GM18909 (cell line): Measurements from ENCODE around the gene FARP2.
"Not testable (repeated sequence)": the region's sequence is repeated elsewhere in the genome, so short reads cannot be mapped to it uniquely, and the experiment has no call there.

Experiments
- ATAC-seq: cut with Tn5 transposase; IDR thresholded peaks from one replicate; pipeline ENCODE4 v1.9.1; 2021; ENCODE audit warnings: mild to moderate bottlenecking; ENCODE audit not compliant: unreplicated experiment, poor library complexity

Gene FARP2

DNA sequence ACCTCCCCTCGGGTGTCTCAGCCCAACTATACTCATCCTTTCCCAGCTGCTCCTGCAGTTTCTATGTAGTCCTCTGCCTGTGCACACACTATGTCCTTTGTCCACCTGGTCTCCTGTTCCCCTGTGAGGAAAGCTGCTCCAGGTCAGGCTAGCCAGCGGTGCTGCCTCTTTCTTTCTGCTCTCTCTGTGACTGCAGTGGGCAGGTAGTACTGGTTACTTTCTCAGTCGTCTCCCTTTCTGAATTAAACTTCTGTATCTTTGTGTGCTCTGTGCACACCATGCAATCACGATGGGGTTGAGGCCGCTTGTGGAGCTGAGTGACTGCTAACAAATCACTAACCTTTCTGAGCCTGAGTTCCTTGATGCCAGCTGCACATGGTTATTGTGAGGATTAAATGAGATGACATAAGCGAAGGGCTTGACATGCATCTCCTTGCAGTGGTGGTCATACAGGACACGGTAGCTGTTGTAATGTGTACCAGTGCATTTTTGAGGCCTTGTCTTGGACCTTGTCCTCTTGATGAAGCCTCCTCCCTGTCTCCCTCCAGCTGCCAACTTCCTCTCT is 3.5 kb downstream of the FARP2 start:
- no peak for ATAC-seq

DNA sequence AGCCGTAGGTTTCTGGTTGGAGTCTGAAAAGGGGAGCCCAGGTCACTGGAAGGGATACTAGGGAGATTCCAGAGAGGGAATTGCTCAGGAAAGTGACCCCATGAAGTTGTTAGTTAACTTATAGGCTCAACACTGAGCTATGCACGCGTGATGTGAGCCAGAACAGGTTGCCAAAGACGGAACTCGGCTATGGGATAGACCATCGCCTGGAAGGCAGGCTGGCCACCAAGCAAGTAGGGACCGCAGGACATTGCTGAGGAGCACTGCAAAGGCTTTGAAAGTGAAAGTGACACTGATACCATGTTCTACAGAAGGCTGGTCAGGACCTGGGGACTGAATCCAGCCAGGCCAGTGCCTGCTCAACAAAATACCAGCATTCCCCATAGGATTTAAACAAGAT is 7.3 kb downstream of the FARP2 start:
- ATAC-seq: no peak

DNA sequence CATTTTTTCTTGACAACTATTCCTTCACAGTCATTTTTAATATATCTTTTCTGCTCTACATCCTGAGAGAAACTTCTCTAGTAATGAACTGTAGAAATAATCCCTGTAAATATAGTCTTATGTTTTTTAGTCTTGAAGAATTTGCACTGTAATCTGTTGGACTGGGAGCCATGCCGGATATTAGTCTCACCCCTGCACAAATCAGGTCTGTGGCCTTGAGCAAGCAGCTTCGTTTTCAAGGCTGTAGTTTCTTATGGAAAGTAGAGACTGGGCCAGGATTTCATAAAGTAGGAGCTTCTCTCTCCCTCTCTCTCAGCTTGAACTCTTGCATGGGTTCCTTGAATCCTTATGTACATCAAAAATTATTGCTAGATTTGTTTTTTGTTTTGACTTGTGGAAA is 8.7 kb downstream of the FARP2 start:
- no peak for ATAC-seq

DNA sequence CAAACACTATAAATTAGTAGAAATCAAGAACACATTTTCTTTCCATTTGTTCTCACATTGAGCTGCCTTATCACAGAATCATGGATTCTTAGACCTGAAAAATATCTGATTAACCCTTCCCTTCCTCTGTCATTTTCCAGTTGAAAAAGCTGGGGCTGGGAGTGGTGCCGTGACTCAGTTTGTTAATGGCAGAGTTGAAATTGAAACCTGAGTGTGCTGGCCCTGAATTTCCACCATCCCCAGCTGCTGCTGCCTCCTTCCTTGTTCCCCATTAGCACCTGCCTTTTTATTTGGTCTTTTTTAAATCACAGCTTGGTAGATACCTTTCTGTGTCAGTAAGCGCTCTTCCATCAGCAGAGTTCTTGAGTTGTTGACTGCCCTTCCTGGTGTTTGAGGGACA is 10.6 kb downstream of the FARP2 start:
- no peak for ATAC-seq

DNA sequence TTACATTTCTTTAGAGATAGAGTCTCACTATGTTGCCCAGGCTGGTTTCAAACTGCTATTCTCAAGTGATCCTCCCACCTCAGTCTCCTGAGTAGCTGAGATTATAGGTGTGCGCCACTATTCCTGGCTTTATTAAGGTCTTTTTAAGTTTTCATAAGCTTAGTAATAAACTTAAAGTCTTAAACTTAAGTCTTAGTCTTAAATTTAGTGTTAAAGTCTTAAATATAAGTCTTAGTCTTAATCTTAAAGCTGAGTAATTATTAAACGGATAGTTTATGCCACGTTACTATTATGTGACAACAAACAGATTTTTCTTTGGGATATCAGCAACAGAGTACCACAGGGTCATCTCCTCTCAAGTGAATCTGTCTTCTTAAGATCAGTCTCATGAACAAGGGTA is 12.6 kb downstream of the FARP2 start:
- no peak for ATAC-seq

DNA sequence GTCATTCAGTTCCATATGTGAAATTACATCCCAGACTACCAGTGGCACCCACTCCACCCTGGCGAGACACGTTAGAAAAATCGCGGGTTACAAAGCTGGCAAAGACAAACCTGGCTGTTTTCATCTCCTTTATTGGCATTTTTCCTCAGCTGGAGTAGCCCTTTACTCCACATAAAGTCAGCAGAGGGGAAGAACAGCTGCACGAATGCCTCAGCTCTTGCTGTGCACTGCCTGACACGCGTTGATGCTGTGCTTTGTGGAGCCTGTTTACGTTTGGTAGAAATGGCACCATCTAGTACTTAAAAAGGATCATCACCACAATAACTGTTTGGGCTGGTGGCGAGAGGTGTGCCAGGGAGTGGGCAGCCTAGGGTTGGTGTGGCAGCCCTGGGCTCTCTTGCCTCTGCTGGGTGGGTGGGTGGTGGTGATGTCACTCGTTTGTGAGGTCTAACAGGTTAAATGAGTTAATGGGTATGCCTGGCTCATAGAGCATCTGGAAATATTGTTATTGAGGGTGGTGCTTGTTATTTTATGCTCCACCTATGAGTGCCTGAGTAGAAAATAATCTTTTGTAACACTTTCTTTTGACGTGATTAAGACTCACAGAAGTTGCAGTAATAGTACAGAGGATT is 16.4 kb downstream of the FARP2 start:
- ATAC-seq: no peak

DNA sequence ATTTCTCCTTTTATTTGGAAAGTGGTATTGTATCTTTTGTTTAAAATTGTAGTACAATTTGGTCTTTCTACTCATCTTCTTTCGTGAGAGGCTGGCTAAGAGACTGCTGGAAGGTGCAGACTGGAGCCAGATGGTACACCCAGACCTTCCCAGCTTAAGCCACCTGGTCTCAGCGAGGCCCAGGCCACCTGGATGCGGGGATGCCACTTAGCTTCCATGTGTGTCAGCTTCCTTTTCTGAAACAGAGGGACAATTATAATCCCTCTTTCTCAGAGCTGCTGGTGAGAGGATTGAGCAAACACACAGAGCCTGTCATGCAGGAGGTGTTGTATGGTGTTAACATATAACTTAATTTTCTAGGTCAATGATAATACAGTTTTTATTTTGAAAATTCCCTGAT is 17.4 kb downstream of the FARP2 start:
- ATAC-seq: no peak

DNA sequence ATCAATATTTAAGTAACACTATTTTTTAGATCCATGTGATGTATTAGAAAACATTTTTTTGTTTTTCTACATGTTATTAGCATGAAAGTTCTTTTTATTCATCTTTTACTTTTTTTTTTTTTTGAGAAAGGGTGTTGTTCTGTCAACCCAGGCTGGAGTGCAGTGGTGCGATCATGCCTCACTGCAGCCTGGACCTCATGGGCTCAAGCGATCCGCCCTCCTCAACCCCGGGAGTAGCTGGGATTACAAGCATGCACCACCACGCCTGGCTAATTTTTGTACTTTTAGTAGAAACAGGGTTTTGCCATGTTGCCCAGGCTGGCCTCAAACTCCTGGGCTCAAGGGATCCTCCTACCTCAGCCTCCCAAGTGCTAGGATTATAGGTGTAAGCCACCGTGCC is 17.8 kb downstream of the FARP2 start:
- ATAC-seq: not testable (repeated sequence)

DNA sequence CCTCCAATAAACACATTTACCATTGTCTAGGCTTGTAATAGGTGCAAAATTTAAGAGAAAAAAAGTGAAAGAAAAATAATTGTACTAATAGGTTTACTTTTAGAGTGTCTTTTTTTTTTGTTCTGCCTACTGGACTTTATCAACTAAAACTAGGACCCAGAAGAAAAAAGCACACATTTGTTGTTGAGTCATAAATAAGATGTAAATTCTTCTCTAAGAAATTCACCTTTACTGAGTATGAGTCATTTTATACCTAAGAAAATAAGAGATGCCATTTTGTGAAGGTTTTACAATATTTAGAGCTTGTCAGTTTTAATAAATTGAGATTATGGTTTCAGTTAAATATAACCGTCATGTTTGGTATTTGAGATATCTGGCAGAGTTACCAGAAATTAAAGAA is 19.2 kb downstream of the FARP2 start:
- ATAC-seq: no peak

DNA sequence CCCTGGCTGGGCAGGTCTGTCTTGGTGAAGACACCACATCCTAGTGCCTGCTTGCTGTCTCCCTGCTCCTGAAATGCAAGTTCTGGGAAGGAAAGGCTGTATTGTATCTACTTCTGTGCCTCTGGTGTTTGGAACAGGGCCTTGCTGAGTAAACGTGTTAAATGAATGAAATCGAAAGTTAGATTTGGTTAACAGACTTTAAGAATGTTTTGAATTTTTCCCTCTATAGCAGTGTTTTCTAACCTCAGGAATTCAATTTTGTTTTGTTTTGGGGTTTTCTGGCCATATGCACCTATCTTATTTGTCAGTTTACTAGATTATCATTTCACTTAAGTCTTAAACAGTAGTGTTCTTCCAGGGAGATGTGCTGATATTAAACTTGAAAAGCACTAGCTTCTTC is 20.7 kb downstream of the FARP2 start:
- ATAC-seq: no peak

DNA sequence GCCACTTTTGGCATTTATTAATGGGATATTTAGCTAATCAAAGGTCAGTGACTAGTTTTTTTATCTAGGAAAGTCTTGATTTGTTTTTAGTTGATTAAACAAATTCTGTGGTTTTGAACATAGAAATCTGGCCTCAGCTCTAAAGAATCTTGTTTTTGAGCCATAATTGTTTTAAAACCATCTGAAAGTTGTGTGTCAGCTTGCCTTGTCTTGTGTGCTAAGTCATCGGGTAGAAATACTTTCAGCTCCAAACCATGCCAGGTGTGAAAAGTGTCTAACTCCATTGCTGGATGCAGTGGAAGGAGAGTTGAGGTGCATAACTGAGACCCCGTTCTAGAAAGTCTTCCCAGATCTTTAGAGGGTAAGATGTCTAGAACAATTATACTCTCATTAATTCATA is 22.7 kb downstream of the FARP2 start:
- ATAC-seq: no peak

DNA sequence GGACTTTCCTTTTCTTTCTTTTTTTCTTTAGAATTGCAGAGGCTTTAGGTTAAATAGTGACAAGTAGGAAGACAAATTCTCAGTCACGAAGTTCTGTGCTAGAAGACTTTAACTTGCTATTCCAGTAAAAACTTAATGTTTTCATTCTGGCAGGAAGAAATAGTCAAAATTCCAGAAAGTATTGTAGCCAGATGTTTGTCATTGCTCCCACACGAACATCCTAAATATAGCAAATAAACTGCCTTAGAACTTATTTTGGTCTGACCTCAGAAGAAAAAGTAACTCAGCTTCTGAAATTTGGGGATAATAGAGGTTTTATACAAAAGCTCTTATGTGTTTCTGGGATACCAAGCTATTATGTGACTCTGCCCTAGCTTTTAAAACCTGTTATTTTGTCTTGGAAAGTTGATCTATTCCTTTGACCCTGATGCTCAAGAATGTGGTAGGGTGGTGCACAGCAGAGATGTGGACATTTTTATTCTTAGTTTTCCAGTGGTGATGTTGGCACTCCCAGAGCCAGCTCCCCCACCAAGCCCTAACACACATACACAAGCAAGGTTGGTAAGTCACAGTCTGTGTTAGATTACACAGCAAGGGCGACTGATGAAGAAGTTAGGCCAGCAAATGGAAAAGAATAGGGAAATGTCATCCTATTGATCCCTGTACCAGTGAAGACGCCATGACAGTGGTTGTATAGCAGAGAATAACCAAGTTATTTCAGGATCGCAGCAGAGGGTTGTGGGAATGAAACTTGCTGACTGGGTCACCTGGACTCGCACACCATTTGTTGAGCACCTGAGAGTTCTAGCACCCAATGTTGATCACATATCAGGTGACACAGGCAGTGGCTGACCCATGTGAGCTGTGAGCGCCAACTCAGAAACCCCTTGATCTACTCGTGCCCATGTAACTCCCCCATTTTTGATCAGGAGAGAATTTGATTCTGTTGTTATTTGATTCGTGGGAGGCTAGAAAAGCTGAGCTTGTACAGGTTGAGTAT is 23.7 kb downstream of the FARP2 start:
- no peak for ATAC-seq

DNA sequence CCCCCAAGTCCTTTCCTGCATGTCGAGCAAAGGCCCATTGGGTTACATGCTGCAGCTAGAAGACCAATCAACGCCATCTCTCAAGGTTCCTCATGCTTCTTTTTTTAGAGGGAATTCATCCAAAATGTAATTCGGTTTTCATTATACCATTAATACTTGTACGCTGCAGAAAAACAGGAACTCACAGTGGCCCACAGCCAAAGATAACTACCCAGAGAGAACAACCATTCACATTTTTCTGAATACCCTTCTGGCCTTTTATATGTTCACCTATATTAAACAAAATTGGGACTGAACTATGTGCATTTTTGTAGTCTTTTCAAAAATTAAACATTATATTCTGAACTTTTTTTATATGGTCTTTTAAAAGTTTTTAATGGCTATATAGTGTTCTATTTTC is 25.8 kb downstream of the FARP2 start:
- no peak for ATAC-seq

DNA sequence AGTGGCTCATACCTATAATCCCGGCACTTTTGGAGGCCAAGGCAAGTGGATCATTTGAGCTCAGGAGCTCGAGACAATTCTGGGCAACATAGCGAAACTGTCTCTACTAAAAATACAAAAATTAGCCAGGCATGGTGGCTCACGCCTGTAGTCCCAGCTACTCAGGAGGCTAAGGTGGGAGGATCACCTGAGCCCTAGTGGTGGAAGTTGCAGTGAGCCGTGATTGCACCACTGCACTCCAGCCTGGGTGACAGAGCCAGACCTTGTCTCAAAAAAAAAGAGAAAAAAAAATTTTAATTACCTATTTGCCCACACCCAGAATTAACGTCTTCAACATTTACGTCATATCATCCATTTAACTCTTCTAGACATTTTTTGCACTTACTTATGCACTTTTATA is 29.4 kb downstream of the FARP2 start:
- not testable (repeated sequence) for ATAC-seq

DNA sequence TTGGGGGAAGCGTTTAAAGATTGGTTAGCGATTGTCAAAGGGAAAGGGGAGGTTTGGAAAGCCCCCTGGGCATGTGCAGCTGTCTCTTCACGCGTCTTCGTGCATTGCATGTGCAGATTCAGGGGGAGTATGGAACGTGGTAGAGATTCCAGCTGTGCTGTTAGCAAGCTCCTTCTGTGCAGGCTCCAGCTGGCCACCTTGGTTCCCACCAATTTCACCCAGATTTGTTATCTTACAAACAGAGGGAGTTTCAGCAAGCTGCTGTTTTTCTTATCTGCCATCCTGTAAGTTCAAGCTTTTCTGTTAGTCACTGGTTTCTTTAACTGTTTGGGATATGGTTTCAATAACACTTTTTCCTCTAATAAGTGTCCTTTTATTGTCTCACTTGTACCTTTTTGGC is 30.4 kb downstream of the FARP2 start:
- ATAC-seq: no peak

DNA sequence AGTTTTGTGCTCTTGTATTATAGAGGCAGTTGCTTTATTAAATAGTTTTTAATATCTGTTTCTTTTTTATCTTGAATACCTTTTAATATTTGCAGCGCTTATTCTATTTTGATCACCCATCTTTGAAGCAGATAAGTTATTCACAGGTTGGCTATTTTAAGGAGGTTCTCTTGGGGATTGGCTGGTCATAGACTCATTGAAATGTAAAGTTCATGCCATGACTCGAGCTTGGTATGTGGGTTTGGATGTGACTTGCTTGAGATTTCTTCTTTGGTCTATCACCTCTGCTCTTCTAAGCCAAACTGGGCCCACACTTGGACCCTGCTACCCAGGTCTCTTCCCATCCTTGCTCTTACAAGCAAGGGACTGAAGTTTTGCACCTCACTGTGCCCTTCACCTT is 33.6 kb downstream of the FARP2 start:
- no peak for ATAC-seq

DNA sequence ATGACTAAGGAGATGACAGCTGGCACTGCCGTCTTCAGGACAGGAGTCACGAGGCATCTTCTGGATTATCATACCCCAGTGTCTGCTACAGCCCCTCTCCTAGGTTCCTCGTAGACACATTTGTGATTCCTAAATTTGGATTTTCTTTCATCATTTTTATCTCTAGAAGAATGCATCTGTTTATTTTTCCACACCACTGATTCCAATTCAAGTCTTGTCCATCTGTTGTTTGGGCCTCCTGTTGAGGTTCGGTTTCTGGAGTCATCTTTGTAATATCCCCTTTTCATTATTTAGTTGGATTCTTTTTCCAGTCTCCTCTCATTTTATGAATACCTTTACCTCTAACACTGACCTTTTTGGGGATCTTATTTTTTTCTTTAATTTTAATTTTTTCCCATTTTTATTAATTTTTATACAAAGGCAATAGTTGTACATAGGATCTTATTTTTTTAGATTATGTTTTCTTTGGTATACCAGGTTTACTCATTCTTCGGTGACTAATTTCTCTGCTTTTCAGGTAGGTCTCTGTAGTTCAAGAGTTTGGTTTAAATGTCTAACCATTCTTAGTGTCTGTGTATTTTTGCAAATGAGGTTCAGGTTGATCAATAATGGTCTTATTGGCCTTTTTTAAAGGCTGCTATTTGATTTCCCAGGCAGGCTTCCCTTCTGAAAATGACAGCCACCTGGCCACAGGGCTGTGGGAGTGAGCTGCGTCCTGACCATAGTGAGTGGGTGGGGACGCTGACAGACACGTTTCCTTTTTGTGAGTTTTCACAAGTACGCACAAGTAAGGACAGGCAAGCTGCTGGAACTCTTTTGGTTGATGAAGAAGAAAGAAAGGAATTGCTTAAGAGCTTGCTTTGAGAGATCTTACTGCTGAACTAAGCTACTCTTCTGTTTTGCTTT is 34.5 kb downstream of the FARP2 start:
- peak; percentile 53 for ATAC-seq

DNA sequence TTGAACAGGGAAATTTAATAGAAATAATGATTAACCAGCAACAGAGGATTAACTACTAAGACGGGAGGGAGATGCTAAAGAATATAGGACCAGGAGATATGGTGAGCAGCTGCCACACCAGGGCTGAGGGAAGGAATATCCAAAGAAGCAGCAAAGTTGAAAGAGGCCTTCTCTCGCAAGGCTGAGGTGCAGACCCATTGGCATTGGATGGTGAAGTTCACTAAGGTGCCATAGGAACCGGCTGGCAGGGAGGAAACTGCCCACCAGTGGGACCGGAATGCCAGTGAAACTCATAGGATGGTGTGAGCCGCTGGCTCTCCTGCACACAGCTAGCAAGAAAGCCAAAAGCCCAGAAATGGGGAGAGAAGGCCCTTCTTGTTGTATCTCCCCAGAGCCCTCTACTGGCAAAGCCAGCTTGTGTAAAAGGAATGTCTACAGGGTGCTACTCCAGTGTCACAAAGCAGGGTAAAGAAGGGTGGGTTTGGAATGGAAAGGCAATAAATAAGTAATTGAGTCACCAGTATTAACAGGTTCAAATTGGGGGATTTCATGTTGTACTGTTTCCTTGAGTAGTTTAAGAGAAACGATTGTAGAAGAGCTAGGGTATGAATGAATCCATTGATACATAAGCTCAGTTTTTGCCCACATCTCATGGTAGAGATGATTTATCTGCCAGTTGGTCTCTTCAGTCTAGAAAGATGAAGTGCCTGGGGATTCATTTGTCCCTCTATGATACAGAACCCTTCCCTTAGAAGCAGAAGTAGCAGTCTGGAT is 36.0 kb downstream of the FARP2 start:
- no peak for ATAC-seq

DNA sequence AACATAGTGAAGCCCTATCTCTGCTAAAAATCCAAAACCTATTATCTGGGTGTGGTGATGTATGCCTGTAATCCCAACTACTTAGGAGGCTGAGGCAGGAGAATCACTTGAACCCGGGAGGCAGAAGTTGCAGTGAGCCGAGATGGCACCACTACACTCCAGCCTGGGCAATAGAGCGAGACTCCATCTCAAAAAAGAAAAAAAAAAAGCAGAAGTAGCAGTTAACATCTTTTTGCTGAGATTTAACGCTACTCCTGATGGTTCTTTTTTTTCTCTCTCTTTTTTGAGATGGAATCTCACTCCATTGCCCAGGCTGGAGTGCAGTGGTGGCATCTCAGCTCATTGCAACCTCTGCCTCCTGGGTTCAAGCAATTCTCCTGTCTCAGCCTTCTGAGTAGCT is 36.7 kb downstream of the FARP2 start:
- ATAC-seq: not testable (repeated sequence)
